Stomach (tissue), 9 donors: ENCODE measurements around the gene COL9A3. TPM values are rescaled to one million over a fixed set of nuclear protein-coding genes. Genes with fewer than 3 reads are reported as not detected.

Experiments
- DNase-seq, 2 donors: peaks; one replicate each; pipeline versions ENCODE4 v3.0.0 to v3.0.0-alpha.2; 2013 to 2019
- H3K27ac ChIP-seq, 5 donors: fragments of 200-600 bp in 4 of 5; sonication (generic) in 4 of 5; one replicate each; pipeline ENCODE4 v1.5.1; 2013 to 2019; ENCODE audit warnings: mild to moderate bottlenecking in 1 of 5, moderate library complexity in 1 of 5
- H3K27me3 ChIP-seq, 3 donors: fragments of 200-600 bp; sonication (generic); one replicate each; pipeline ENCODE4 v1.5.1; 2017 to 2019; ENCODE audit warnings: mixed run types in 1 of 3
- H3K36me3 ChIP-seq, 4 donors: fragments of 200-600 bp; sonication (generic); 1 replicate in 3 of 4; 2 replicates in 1 of 4; pipeline ENCODE4 v1.5.1; 2016 to 2019
- H3K4me1 ChIP-seq, 4 donors: fragments of 200-600 bp; sonication (generic); one replicate each; pipeline ENCODE4 v1.5.1; 2016 to 2019
- H3K4me3 ChIP-seq, 4 donors: fragments of 200-600 bp; sonication (generic) in 3 of 4; one replicate each; pipeline ENCODE4 v1.5.1; 2016 to 2019; ENCODE audit warnings: mild to moderate bottlenecking in 1 of 4
- H3K9me3 ChIP-seq, 4 donors: fragments of 200-600 bp; sonication (generic); one replicate each; pipeline ENCODE4 v1.5.1; 2016 to 2019
- CTCF ChIP-seq, 7 experiments: fragments of 450-650 bp in 4 of 7; fragments of 200-600 bp in 3 of 7; sonication (generic) in 3 of 7; IDR thresholded peaks; one replicate each; pipeline ENCODE4 v1.5.1; 2016 to 2019; ENCODE audit warnings: antibody characterized with exemption in 7 of 7, control low read depth in 2 of 7, mild to moderate bottlenecking in 1 of 7
- EP300 ChIP-seq: sonication (generic); formaldehyde crosslinking; IDR thresholded peaks from one replicate; pipeline ENCODE4 v1.6.1; 2017; ENCODE audit warnings: antibody characterized with exemption
- POLR2A ChIP-seq, 4 donors: fragments of 450-650 bp; IDR thresholded peaks; one replicate each; pipeline ENCODE4 v1.6.1; 2016; ENCODE audit warnings: antibody characterized with exemption in 4 of 4, control low read depth in 2 of 4, mild to moderate bottlenecking in 1 of 4, moderate library complexity in 1 of 4
- POLR2AphosphoS5 ChIP-seq, 3 donors: sonication (generic); formaldehyde crosslinking; IDR thresholded peaks; one replicate each; pipeline ENCODE4 v1.6.1; 2016; ENCODE audit warnings: antibody characterized with exemption in 3 of 3
- WGBS, 5 donors: extraction: QIAGEN DNeasy Blood & Tissue Kit in 3 of 5; methylation state at CpG; one replicate each; pipeline versions ENCODE4 v1.1.5 to v1.1.7; 2013 to 2018; 5-methylcytosine and 5-hydroxymethylcytosine counted together
- intact Hi-C: fragments of 100-400 bp; cut with DNase I; formaldehyde crosslinking; loops from one replicate; pipeline ENCODE4 v1.15.1; 2023; ENCODE audit warnings: low total_unique reads
- polyA plus RNA-seq, 3 donors: library from polyadenylated mRNA; stranded (reverse); fragments of 200-250 nt; gene quantifications; one replicate each; pipeline ENCODE4 v1.2.3, GENCODE V29; 2013
- small RNA-seq, 4 donors: library from RNA; depleted of rRNA; stranded (forward); fragments of <200 nt; gene quantifications; one replicate each; pipeline ENCODE3, GENCODE V24; 2016
- total RNA-seq, 5 donors: library from RNA; depleted of rRNA; stranded (reverse); fragments of >200 nt; gene quantifications; one replicate each; pipeline versions ENCODE4 v1.1.0 to v1.2.3, GENCODE V29; 2014 to 2016
- donor health status: healthy with polysubstance abuse.
- donor health status: Bipolar disorder and iron deficiency.
- donor health status: healthy.

COL9A3 gene
- total and polyA plus RNA-seq, 8 donors, result 2.3 to 18.2 (median 3.9) TPM; not detected in 3

- H3K36me3 ChIP-seq, result peaks cover 84 to 100% (median 95%) of the 10 kb centered on the region in 4 donors
Measured at GRCh38 chr20:62890444-62890843, 73.6 kb downstream of the COL9A3 start.

More at GRCh38 chr20:62890444-62890843, 73.6 kb downstream of the COL9A3 start:
- H3K27ac ChIP-seq, result no peak overlapping the region
- DNase-seq, result no peak
- H3K4me3 ChIP-seq, result no peak overlapping the region
- intact Hi-C loops, result no loop called here
- WGBS, 5 donors, result 88 to 95% (median 93%) methylated on average over 7 of the region's 7 CpGs
- H3K27me3 ChIP-seq, result no peaks in the 10 kb centered on the region
- H3K9me3 ChIP-seq, result no peaks in the 10 kb centered on the region
- peaks cover 0 to 18% (median 10%) of the 10 kb centered on the region in 4 donors for H3K4me1 ChIP-seq
- TF ChIP-seq POLR2A (IDR thresholded peaks at IDR 0.05) (no peak), EP300 (no peak), POLR2AphosphoS5 (IDR thresholded peaks at IDR 0.05) (no peak), CTCF (IDR thresholded peaks at IDR 0.05) (no peak)

Small RNAs within 50 kb of the gene (small RNA-seq; reads per million reads assigned to genes)
- gene DPH3P1, result 0 reads per million in 4 donors

Other genes with a start within 250 kb of the COL9A3 start
- 10 to 100 TPM in 3 of 5 donors, 1 to 10 TPM in 1, under 1 TPM in 1; 0.58 to 44.3 (median 20.7) TPM for gene SLCO4A1, start 174.5 kb upstream of the COL9A3 start, total RNA-seq
- gene SLCO4A1, start 174.5 kb upstream of the COL9A3 start, polyA plus RNA-seq, result 10 to 100 TPM in 1 of 3 donors, 1 to 10 TPM in 2; 4.4 to 14.7 (median 9.0) TPM
- gene NTSR1, start 108.2 kb upstream of the COL9A3 start, total RNA-seq, result 10 to 100 TPM in 1 of 5 donors, not detected in 4; 15.9 TPM
- gene NTSR1, start 108.2 kb upstream of the COL9A3 start, polyA plus RNA-seq, result under 1 TPM in 2 of 3 donors, not detected in 1; 0.06 to 0.28 TPM
- 10 to 100 TPM in 4 of 5 donors, 1 to 10 TPM in 1; 5.4 to 17.9 (median 10.5) TPM for gene MRGBP, start 20.6 kb upstream of the COL9A3 start, total RNA-seq
- gene MRGBP, start 20.6 kb upstream of the COL9A3 start, polyA plus RNA-seq, result 10 to 100 TPM in 1 of 3 donors, 1 to 10 TPM in 2; 6.6 to 10.7 (median 8.1) TPM
- gene OGFR, start 12.2 kb upstream of the COL9A3 start, total RNA-seq, result 10 to 100 TPM; 20.1 to 75.3 (median 43.2) TPM
- gene OGFR, start 12.2 kb upstream of the COL9A3 start, polyA plus RNA-seq, result 10 to 100 TPM; 31.9 to 51.9 (median 41.5) TPM
- 10 to 100 TPM in 2 of 5 donors, 1 to 10 TPM in 3; 3.0 to 29.5 (median 9.5) TPM for gene TCFL5, start 44.8 kb downstream of the COL9A3 start, total RNA-seq
- 1 to 10 TPM; 4.8 to 5.7 (median 5.0) TPM for gene TCFL5, start 44.8 kb downstream of the COL9A3 start, polyA plus RNA-seq
- 100 to 1,000 TPM in 1 of 5 donors, 10 to 100 TPM in 4; 56.0 to 117 (median 74.2) TPM for gene DIDO1, start 109.5 kb downstream of the COL9A3 start, total RNA-seq
- 10 to 100 TPM in 2 of 3 donors, 1 to 10 TPM in 1; 8.1 to 14.2 (median 14.1) TPM for gene DIDO1, start 109.5 kb downstream of the COL9A3 start, polyA plus RNA-seq
- 10 to 100 TPM; 12.3 to 39.3 (median 19.2) TPM for gene GID8, start 121.1 kb downstream of the COL9A3 start, total RNA-seq
- gene GID8, start 121.1 kb downstream of the COL9A3 start, polyA plus RNA-seq, result 10 to 100 TPM; 10.8 to 13.6 (median 12.5) TPM
- 10 to 100 TPM in 4 of 5 donors, 1 to 10 TPM in 1; 9.0 to 76.4 (median 18.7) TPM for gene SLC17A9, start 135.7 kb downstream of the COL9A3 start, total RNA-seq
- 1 to 10 TPM; 1.1 to 10.0 (median 5.8) TPM for gene SLC17A9, start 135.7 kb downstream of the COL9A3 start, polyA plus RNA-seq
- under 1 TPM in 1 of 5 donors, not detected in 4; 0.55 TPM for gene BHLHE23, start 189.9 kb downstream of the COL9A3 start, total RNA-seq
- not detected for gene BHLHE23, start 189.9 kb downstream of the COL9A3 start, polyA plus RNA-seq